ENCODE measurements around the gene R3HDM4.
A peak's percentile ranks its signal among the peaks of the same experiment; 100 is the strongest.

The R3HDM4 gene

DNA sequence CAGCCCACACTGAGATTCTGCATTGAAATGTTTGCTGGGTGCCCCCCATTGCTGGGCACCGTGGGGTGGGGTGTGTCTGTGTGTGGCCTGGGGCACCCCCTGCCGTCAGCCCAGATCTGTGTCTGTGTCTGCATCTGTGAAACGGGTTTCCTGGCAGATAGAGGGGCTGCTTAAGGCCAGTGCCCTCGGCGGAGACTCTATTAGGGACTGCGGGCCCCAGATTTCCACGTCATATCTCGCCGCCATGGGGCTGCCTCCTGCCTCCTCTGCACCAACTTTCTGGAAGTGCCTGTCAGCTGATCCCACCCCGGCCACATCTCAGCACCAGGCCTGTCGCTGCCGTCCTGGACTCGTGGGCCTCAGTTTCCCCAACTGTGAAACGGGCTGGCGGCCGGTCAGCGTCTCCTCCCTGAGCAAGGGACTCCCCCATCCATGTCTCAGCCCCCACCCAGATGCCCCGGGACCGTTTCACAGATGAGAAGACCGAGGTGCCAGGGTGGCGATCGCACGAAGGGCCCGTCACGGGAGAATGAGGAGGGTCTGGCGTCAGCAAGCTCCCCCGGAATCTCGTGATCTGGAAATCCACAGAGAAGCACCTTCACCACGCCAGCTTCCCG lies 34.2 kb upstream of the R3HDM4 start:
- no peak for DNase-seq (ENCODE audit: low read depth in 1 of 2, low spot score in 1 of 2)
- no peak overlapping the region for H3K27ac ChIP-seq (replicated peaks)
- H3K27me3 ChIP-seq (ENCODE audit: insufficient read depth, poor library complexity, severe bottlenecking), result no peaks in the 10 kb centered on the region
- no peak overlapping the region for H3K4me3 ChIP-seq (replicated peaks; ENCODE audit: insufficient read depth, low read length)
- TF ChIP-seq POLR2AphosphoS5 (IDR thresholded peaks at IDR 0.05; ENCODE audit: low read depth) (no peak), CTCF (IDR thresholded peaks at IDR 0.05; ENCODE audit: insufficient read depth, low read length) (no peak), SPI1 (IDR thresholded peaks at IDR 0.05; ENCODE audit: borderline replicate concordance, low read depth) (no peak), GABPA (IDR thresholded peaks at IDR 0.05; ENCODE audit: low read depth) (no peak), REST (IDR thresholded peaks at IDR 0.05; ENCODE audit: insufficient replicate concordance, low read depth) (no peak)

- no peak for TF ChIP-seq GABPA (IDR thresholded peaks at IDR 0.05; ENCODE audit: low read depth)
- no peak for DNase-seq (ENCODE audit: low read depth in 1 of 2, low spot score in 1 of 2)
- no peak overlapping the region for H3K27ac ChIP-seq (replicated peaks)
Measured at GRCh38 chr19:945401-946252, 32.6 kb upstream of the R3HDM4 start.

DNA sequence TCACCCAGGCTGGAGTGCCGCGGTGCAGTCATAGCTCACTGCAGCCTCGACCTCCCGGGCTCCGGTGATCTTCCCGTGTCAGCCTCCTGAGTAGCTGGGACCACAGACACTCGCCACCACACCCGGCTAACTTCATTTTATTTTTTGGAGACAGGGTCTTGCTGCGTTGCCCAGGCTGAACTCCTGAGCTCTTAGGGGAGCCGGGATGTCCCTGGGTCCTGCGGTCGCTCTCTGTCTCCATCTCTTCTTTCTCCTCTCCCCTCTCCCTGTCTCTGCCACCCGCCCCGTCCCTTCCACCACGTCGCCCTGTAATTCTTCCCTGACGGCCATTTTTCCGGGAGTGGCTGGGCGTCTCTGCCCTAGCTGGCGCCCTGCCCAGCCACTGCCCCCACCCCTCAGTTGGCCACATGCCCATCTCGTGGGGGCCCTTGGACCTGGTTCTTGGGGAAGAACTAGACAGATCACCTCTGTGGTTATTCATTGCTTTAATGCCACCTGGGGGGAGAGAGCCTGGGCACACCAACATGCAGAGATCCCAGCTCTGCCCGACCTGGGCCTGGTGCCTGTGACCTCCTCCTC lies 31.7 kb upstream of the R3HDM4 start:
- Histone ChIP-seq H3K4me3 (replicated peaks; ENCODE audit: insufficient read depth, low read length) (no peak overlapping the region), H3K27me3 (ENCODE audit: insufficient read depth, poor library complexity, severe bottlenecking) (no peaks in the 10 kb centered on the region), H3K27ac (replicated peaks) (no peak overlapping the region)
- DNase-seq (ENCODE audit: low read depth in 1 of 2, low spot score in 1 of 2), result no peak
- TF ChIP-seq GABPA (IDR thresholded peaks at IDR 0.05; ENCODE audit: low read depth), result no peak
- TF ChIP-seq REST (IDR thresholded peaks at IDR 0.05; ENCODE audit: insufficient replicate concordance, low read depth), result no peak
- no peak for TF ChIP-seq SPI1 (IDR thresholded peaks at IDR 0.05; ENCODE audit: borderline replicate concordance, low read depth)
- TF ChIP-seq CTCF (IDR thresholded peaks at IDR 0.05; ENCODE audit: insufficient read depth, low read length), result no peak
- no peak for TF ChIP-seq POLR2AphosphoS5 (IDR thresholded peaks at IDR 0.05; ENCODE audit: low read depth)

More at GRCh38 chr19:945401-946252, 32.6 kb upstream of the R3HDM4 start:
- Histone ChIP-seq H3K27me3 (ENCODE audit: insufficient read depth, poor library complexity, severe bottlenecking) (no peaks in the 10 kb centered on the region), H3K4me3 (replicated peaks; ENCODE audit: insufficient read depth, low read length) (no peak overlapping the region)

DNA sequence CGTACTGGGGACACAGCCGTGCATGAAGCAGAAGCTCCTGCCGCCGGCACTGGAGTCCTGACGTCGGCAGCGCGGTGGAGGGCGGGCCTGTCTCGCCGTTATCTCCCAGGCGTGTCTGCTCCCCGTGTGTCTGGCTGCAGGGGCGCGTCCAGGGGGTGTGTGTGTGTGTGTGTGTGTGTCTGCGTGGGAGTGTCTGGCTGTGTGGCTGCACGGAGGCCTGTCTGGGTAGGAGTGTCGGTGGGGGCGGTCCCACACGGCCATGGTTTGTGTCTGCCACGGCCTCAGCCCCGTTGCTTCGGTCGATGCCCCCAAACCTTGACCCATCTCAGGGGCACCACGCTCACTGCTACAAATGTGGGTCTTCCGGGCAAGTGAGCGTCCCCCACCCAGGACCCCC lies 31.1 kb upstream of the R3HDM4 start:
- peak in 1 of 2 experiments; percentile 66 for DNase-seq (ENCODE audit: low read depth in 1 of 2, low spot score in 1 of 2)
- Histone ChIP-seq H3K27ac (replicated peaks) (no peak overlapping the region), H3K27me3 (ENCODE audit: insufficient read depth, poor library complexity, severe bottlenecking) (no peaks in the 10 kb centered on the region), H3K4me3 (replicated peaks; ENCODE audit: insufficient read depth, low read length) (no peak overlapping the region)
- TF ChIP-seq CTCF (IDR thresholded peaks at IDR 0.05; ENCODE audit: insufficient read depth, low read length) (no peak), POLR2AphosphoS5 (IDR thresholded peaks at IDR 0.05; ENCODE audit: low read depth) (peak; percentile 72), REST (IDR thresholded peaks at IDR 0.05; ENCODE audit: insufficient replicate concordance, low read depth) (no peak)

Measured in HL-60 (cell line).